IPS-18c (cell line): Measurements from ENCODE around the gene GRM1.

ENCODE experiments used
- H3K4me3 ChIP-seq: 2 replicates; pipeline ENCODE4 v1.7.0; 2013; ENCODE audit warnings: low read depth, mild to moderate bottlenecking, low read length, moderate library complexity; ENCODE audit not compliant: insufficient read depth
- H3K9me3 ChIP-seq: one replicate; pipeline ENCODE4 v1.6.1; 2013; ENCODE audit warnings: mild to moderate bottlenecking, low read length, moderate library complexity; ENCODE audit not compliant: control insufficient read depth, insufficient read depth

GRM1 gene

GRCh38 chr6:146361128-146361924, 332.5 kb downstream of the GRM1 start:
- H3K9me3 ChIP-seq, result no peaks in the 10 kb centered on the region

GRCh38 chr6:146363838-146364607, 335.2 kb downstream of the GRM1 start:
- no peak overlapping the region for H3K4me3 ChIP-seq
- H3K9me3 ChIP-seq, result no peaks in the 10 kb centered on the region

More at GRCh38 chr6:146361128-146361924, 332.5 kb downstream of the GRM1 start:
- H3K4me3 ChIP-seq, result no peak overlapping the region

GRCh38 chr6:146364816-146365594, 336.1 kb downstream of the GRM1 start:
- no peak overlapping the region for H3K4me3 ChIP-seq
- H3K9me3 ChIP-seq, result no peaks in the 10 kb centered on the region

- H3K9me3 ChIP-seq, result no peaks in the 10 kb centered on the region
- H3K4me3 ChIP-seq, result no peak overlapping the region
Observed at GRCh38 chr6:146367061-146367460, 338.2 kb downstream of the GRM1 start.

GRCh38 chr6:146369866-146370265, 341.0 kb downstream of the GRM1 start:
- Histone ChIP-seq H3K9me3 (no peaks in the 10 kb centered on the region), H3K4me3 (no peak overlapping the region)

GRCh38 chr6:146381486-146381885, 352.6 kb downstream of the GRM1 start:
- Histone ChIP-seq H3K9me3 (no peaks in the 10 kb centered on the region), H3K4me3 (no peak overlapping the region)

- no peaks in the 10 kb centered on the region for H3K9me3 ChIP-seq
- H3K4me3 ChIP-seq, result no peak overlapping the region
Observed at GRCh38 chr6:146388736-146389364, 360.0 kb downstream of the GRM1 start.

- Histone ChIP-seq H3K9me3 (no peaks in the 10 kb centered on the region), H3K4me3 (no peak overlapping the region)
Observed at GRCh38 chr6:146389740-146390139, 360.9 kb downstream of the GRM1 start.

- Histone ChIP-seq H3K4me3 (no peak overlapping the region), H3K9me3 (no peaks in the 10 kb centered on the region)
Observed at GRCh38 chr6:146397638-146398037, 368.8 kb downstream of the GRM1 start.

GRCh38 chr6:146402476-146402875, 373.6 kb downstream of the GRM1 start:
- no peak overlapping the region for H3K4me3 ChIP-seq
- H3K9me3 ChIP-seq, result no peaks in the 10 kb centered on the region

GRCh38 chr6:146408583-146408982, 379.7 kb downstream of the GRM1 start:
- no peak overlapping the region for H3K4me3 ChIP-seq
- no peaks in the 10 kb centered on the region for H3K9me3 ChIP-seq

- Histone ChIP-seq H3K4me3 (no peak overlapping the region), H3K9me3 (no peaks in the 10 kb centered on the region)
Observed at GRCh38 chr6:146410851-146411595, 382.2 kb downstream of the GRM1 start.

- Histone ChIP-seq H3K4me3 (no peak overlapping the region), H3K9me3 (no peaks in the 10 kb centered on the region)
Observed at GRCh38 chr6:146419576-146419975, 390.7 kb downstream of the GRM1 start.

GRCh38 chr6:146420255-146420654, 391.4 kb downstream of the GRM1 start:
- H3K4me3 ChIP-seq, result no peak overlapping the region
- no peaks in the 10 kb centered on the region for H3K9me3 ChIP-seq

GRCh38 chr6:146422789-146423375, 394.0 kb downstream of the GRM1 start:
- no peak overlapping the region for H3K4me3 ChIP-seq
- no peaks in the 10 kb centered on the region for H3K9me3 ChIP-seq

- Histone ChIP-seq H3K9me3 (no peaks in the 10 kb centered on the region), H3K4me3 (no peak overlapping the region)
Observed at GRCh38 chr6:146423452-146423851, 394.6 kb downstream of the GRM1 start.
